ENCODE results near the gene TMEM63C. TPM values are rescaled to one million over a fixed set of nuclear protein-coding genes. Genes with fewer than 3 reads are reported as not detected.

Gene TMEM63C
- total and polyA plus RNA-seq, 2 experiments from 2014 or later: 0.36 to 1.1 TPM

GRCh38 chr14:77205566-77205965, 24.0 kb downstream of the TMEM63C start:
- Histone ChIP-seq H3K27me3 (no peaks in the 10 kb centered on the region), H3K27ac (no peak overlapping the region), H3K4me3 (no peak overlapping the region), H3K9me3 (ENCODE audit: low read depth) (no peaks in the 10 kb centered on the region), H3K4me1 (ENCODE audit: low read depth) (no peaks in the 10 kb centered on the region), H3K36me3 (no peaks in the 10 kb centered on the region)
- TF ChIP-seq CTCF (IDR thresholded peaks at IDR 0.05; ENCODE audit: low read depth, low read length): no peak
- no peak for DNase-seq (ENCODE audit: low read depth in 1 of 2, low spot score in 1 of 2)

- Histone ChIP-seq H3K27ac (no peak overlapping the region), H3K27me3 (no peaks in the 10 kb centered on the region), H3K36me3 (no peaks in the 10 kb centered on the region), H3K4me3 (no peak overlapping the region), H3K9me3 (ENCODE audit: low read depth) (no peaks in the 10 kb centered on the region), H3K4me1 (ENCODE audit: low read depth) (no peaks in the 10 kb centered on the region)
- DNase-seq (ENCODE audit: low read depth in 1 of 2, low spot score in 1 of 2): no peak
- no peak for TF ChIP-seq CTCF (IDR thresholded peaks at IDR 0.05; ENCODE audit: low read depth, low read length)
Measured at GRCh38 chr14:77206261-77206824, 24.7 kb downstream of the TMEM63C start.

GRCh38 chr14:77206877-77207389, 25.3 kb downstream of the TMEM63C start:
- no peak for DNase-seq (ENCODE audit: low read depth in 1 of 2, low spot score in 1 of 2)

GRCh38 chr14:77208291-77208978, 26.8 kb downstream of the TMEM63C start:
- peak; percentile 76 to 92 for DNase-seq (ENCODE audit: low read depth in 1 of 2, low spot score in 1 of 2)
- H3K9me3 ChIP-seq (ENCODE audit: low read depth): no peaks in the 10 kb centered on the region
- H3K4me1 ChIP-seq (ENCODE audit: low read depth): no peaks in the 10 kb centered on the region
- H3K27me3 ChIP-seq: peaks cover 4% of the 10 kb centered on the region
- H3K4me3 ChIP-seq: no peak overlapping the region
- no peak overlapping the region for H3K27ac ChIP-seq
- no peaks in the 10 kb centered on the region for H3K36me3 ChIP-seq
- no peak for TF ChIP-seq CTCF (IDR thresholded peaks at IDR 0.05; ENCODE audit: low read depth, low read length)

More at GRCh38 chr14:77206877-77207389, 25.3 kb downstream of the TMEM63C start:
- no peak for TF ChIP-seq CTCF (IDR thresholded peaks at IDR 0.05; ENCODE audit: low read depth, low read length)
- Histone ChIP-seq H3K4me1 (ENCODE audit: low read depth) (no peaks in the 10 kb centered on the region), H3K27ac (no peak overlapping the region), H3K4me3 (no peak overlapping the region), H3K27me3 (no peaks in the 10 kb centered on the region), H3K9me3 (ENCODE audit: low read depth) (no peaks in the 10 kb centered on the region), H3K36me3 (no peaks in the 10 kb centered on the region)

- Histone ChIP-seq H3K36me3 (no peaks in the 10 kb centered on the region), H3K4me1 (ENCODE audit: low read depth) (no peaks in the 10 kb centered on the region), H3K4me3 (no peak overlapping the region), H3K9me3 (ENCODE audit: low read depth) (no peaks in the 10 kb centered on the region), H3K27ac (no peak overlapping the region), H3K27me3 (peaks cover 8% of the 10 kb centered on the region)
- TF ChIP-seq CTCF (IDR thresholded peaks at IDR 0.05; ENCODE audit: low read depth, low read length): no peak
- DNase-seq (ENCODE audit: low read depth in 1 of 2, low spot score in 1 of 2): no peak
Measured at GRCh38 chr14:77208979-77209318, 27.4 kb downstream of the TMEM63C start.
